ENCODE results near the gene NAALADL2. TPM values are rescaled to one million over a fixed set of nuclear protein-coding genes. Genes with fewer than 3 reads are reported as not detected.

The NAALADL2 gene
- total and polyA plus RNA-seq, 4 donors: 0.28 to 4.6 (median 3.1) TPM

DNA sequence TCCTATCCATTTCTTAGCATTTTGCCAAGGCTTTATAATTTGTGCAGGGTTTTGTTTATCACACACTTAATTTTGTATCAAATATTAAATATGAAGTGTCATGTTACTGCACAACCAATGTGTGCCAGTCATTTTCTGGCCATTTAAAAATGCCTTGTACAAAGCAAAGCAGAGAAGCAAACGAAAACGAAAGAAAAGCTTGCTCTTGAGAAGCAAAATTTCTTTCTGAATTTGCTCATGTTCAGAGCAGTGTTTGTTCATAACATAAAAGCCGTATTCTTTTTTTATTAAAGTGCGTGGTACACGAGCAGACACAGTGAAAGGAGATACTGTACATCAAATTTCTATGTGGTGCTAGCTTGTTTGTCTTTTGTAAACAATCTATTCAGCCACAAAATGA is 792.6 kb downstream of the NAALADL2 start:
- H3K9ac ChIP-seq (ENCODE audit: low read depth in 1 of 2, low read length in 2 of 2): no peak overlapping the region
- no peaks in the 10 kb centered on the region for H3K4me1 ChIP-seq (ENCODE audit: control insufficient read depth in 4 of 4, insufficient read depth in 4 of 4, low read length in 3 of 4)
- no peaks in the 10 kb centered on the region for H3K36me3 ChIP-seq (ENCODE audit: control insufficient read depth in 4 of 4, insufficient read depth in 3 of 4, low read depth in 1 of 4, low read length in 3 of 4)
- H3K27me3 ChIP-seq (ENCODE audit: control insufficient read depth in 4 of 4, insufficient read depth in 4 of 4, low read length in 3 of 4): no peaks in the 10 kb centered on the region
- no peak for DNase-seq (ENCODE audit: low spot score)
- H3K9me3 ChIP-seq (ENCODE audit: control insufficient read depth in 4 of 4, low read length in 3 of 4): no peaks in the 10 kb centered on the region
- TF ChIP-seq YY1 (IDR thresholded peaks at IDR 0.05) (no peak), TAF1 (conservative IDR thresholded peaks at IDR 0.05) (no peak), FOXA2 (IDR thresholded peaks at IDR 0.05) (no peak), RAD21 (IDR thresholded peaks at IDR 0.05) (no peak), HNF4G (IDR thresholded peaks at IDR 0.05) (no peak), HNF4A (conservative IDR thresholded peaks at IDR 0.05) (no peak), FOXA1 (IDR thresholded peaks at IDR 0.05) (no peak), RXRA (IDR thresholded peaks at IDR 0.05) (no peak), NR2F2 (IDR thresholded peaks at IDR 0.05) (no peak)
- TF ChIP-seq, protein P1, sequence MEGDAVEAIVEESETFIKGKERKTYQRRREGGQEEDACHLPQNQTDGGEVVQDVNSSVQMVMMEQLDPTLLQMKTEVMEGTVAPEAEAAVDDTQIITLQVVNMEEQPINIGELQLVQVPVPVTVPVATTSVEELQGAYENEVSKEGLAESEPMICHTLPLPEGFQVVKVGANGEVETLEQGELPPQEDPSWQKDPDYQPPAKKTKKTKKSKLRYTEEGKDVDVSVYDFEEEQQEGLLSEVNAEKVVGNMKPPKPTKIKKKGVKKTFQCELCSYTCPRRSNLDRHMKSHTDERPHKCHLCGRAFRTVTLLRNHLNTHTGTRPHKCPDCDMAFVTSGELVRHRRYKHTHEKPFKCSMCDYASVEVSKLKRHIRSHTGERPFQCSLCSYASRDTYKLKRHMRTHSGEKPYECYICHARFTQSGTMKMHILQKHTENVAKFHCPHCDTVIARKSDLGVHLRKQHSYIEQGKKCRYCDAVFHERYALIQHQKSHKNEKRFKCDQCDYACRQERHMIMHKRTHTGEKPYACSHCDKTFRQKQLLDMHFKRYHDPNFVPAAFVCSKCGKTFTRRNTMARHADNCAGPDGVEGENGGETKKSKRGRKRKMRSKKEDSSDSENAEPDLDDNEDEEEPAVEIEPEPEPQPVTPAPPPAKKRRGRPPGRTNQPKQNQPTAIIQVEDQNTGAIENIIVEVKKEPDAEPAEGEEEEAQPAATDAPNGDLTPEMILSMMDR (IDR thresholded peaks at IDR 0.05; ENCODE audit: low read depth, low read length, missing input control): no peak
- TF ChIP-seq, protein P2, sequence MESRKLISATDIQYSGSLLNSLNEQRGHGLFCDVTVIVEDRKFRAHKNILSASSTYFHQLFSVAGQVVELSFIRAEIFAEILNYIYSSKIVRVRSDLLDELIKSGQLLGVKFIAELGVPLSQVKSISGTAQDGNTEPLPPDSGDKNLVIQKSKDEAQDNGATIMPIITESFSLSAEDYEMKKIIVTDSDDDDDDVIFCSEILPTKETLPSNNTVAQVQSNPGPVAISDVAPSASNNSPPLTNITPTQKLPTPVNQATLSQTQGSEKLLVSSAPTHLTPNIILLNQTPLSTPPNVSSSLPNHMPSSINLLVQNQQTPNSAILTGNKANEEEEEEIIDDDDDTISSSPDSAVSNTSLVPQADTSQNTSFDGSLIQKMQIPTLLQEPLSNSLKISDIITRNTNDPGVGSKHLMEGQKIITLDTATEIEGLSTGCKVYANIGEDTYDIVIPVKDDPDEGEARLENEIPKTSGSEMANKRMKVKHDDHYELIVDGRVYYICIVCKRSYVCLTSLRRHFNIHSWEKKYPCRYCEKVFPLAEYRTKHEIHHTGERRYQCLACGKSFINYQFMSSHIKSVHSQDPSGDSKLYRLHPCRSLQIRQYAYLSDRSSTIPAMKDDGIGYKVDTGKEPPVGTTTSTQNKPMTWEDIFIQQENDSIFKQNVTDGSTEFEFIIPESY (IDR thresholded peaks at IDR 0.05): no peak
- TF ChIP-seq, protein P3, sequence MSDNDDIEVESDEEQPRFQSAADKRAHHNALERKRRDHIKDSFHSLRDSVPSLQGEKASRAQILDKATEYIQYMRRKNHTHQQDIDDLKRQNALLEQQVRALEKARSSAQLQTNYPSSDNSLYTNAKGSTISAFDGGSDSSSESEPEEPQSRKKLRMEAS (IDR thresholded peaks at IDR 0.05): no peak
- TF ChIP-seq, protein P4, sequence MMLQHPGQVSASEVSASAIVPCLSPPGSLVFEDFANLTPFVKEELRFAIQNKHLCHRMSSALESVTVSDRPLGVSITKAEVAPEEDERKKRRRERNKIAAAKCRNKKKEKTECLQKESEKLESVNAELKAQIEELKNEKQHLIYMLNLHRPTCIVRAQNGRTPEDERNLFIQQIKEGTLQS (IDR thresholded peaks at IDR 0.05): no peak
- TF ChIP-seq, protein P5, sequence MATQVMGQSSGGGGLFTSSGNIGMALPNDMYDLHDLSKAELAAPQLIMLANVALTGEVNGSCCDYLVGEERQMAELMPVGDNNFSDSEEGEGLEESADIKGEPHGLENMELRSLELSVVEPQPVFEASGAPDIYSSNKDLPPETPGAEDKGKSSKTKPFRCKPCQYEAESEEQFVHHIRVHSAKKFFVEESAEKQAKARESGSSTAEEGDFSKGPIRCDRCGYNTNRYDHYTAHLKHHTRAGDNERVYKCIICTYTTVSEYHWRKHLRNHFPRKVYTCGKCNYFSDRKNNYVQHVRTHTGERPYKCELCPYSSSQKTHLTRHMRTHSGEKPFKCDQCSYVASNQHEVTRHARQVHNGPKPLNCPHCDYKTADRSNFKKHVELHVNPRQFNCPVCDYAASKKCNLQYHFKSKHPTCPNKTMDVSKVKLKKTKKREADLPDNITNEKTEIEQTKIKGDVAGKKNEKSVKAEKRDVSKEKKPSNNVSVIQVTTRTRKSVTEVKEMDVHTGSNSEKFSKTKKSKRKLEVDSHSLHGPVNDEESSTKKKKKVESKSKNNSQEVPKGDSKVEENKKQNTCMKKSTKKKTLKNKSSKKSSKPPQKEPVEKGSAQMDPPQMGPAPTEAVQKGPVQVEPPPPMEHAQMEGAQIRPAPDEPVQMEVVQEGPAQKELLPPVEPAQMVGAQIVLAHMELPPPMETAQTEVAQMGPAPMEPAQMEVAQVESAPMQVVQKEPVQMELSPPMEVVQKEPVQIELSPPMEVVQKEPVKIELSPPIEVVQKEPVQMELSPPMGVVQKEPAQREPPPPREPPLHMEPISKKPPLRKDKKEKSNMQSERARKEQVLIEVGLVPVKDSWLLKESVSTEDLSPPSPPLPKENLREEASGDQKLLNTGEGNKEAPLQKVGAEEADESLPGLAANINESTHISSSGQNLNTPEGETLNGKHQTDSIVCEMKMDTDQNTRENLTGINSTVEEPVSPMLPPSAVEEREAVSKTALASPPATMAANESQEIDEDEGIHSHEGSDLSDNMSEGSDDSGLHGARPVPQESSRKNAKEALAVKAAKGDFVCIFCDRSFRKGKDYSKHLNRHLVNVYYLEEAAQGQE (IDR thresholded peaks at IDR 0.05): no peak
- H3K27ac ChIP-seq (ENCODE audit: low read depth in 1 of 2, low read length in 2 of 2): no peak overlapping the region
- WGBS: 88% methylated on average over 5 of the region's 5 CpGs
- no peak overlapping the region for H3K4me3 ChIP-seq (ENCODE audit: low read depth in 1 of 3, low read length in 3 of 3)

DNA sequence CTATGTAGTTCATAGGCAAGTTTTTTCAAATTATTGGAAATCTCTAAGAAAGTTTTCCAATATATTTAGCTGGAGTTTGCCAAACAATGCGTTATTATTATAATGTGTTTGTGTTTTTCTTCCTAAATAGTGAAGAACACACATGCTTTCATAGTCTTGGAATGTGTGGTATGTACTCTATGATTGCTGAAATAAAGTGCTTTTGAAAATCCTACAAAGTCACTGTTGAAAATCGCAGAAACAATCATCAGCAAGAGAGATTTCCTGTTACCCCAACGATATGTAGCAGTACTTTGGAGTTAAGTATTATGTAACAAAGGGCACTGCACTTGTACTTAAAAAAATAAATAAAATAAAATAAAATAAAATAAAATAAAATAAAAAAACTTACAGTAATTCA is 796.2 kb downstream of the NAALADL2 start:
- no peak overlapping the region for H3K4me3 ChIP-seq (ENCODE audit: low read depth in 1 of 3, low read length in 3 of 3)
- TF ChIP-seq RXRA (IDR thresholded peaks at IDR 0.05): no peak
- no peak for TF ChIP-seq HNF4A (conservative IDR thresholded peaks at IDR 0.05)
- TF ChIP-seq, protein P3 (IDR thresholded peaks at IDR 0.05): no peak
- TF ChIP-seq, protein P4 (IDR thresholded peaks at IDR 0.05): no peak
- no peak for TF ChIP-seq HNF4G (IDR thresholded peaks at IDR 0.05)
- DNase-seq (ENCODE audit: low spot score): no peak
- H3K9me3 ChIP-seq (ENCODE audit: control insufficient read depth in 4 of 4, low read length in 3 of 4): no peaks in the 10 kb centered on the region
- no peak overlapping the region for H3K27ac ChIP-seq (ENCODE audit: low read depth in 1 of 2, low read length in 2 of 2)
- H3K4me1 ChIP-seq (ENCODE audit: control insufficient read depth in 4 of 4, insufficient read depth in 4 of 4, low read length in 3 of 4): no peaks in the 10 kb centered on the region
- no peaks in the 10 kb centered on the region for H3K27me3 ChIP-seq (ENCODE audit: control insufficient read depth in 4 of 4, insufficient read depth in 4 of 4, low read length in 3 of 4)
- no peaks in the 10 kb centered on the region for H3K36me3 ChIP-seq (ENCODE audit: control insufficient read depth in 4 of 4, insufficient read depth in 3 of 4, low read depth in 1 of 4, low read length in 3 of 4)
- WGBS: 61% methylated on average over 3 of the region's 3 CpGs
- H3K9ac ChIP-seq (ENCODE audit: low read depth in 1 of 2, low read length in 2 of 2): no peak overlapping the region

All from liver (tissue), 9 donors.